Loucy (cell line): ENCODE data around the gene C17orf113.

Experiments used
- H2AFZ ChIP-seq: fragments of 200-600 bp; sonication (generic); 2 replicates; pipeline ENCODE4 v1.6.0; 2016; ENCODE audit warnings: antibody characterized with exemption, mild to moderate bottlenecking, low read length, moderate library complexity
- H3F3A ChIP-seq: fragments of 200-600 bp; 2 replicates; pipeline ENCODE4 v1.6.0; 2016; ENCODE audit warnings: antibody characterized with exemption, low read depth, mild to moderate bottlenecking
- H3K27me3 ChIP-seq: fragments of 200-600 bp; sonication (generic); 2 replicates; pipeline ENCODE4 v1.6.1; 2014; ENCODE audit warnings: low read length, mild to moderate bottlenecking; ENCODE audit not compliant: insufficient read depth, poor library complexity, severe bottlenecking
- H3K36me3 ChIP-seq: fragments of 200-600 bp; sonication (generic); 2 replicates; pipeline ENCODE4 v1.6.1; 2016; ENCODE audit warnings: low read length; ENCODE audit not compliant: insufficient read depth
- H3K4me1 ChIP-seq: fragments of 200-600 bp; sonication (generic); 2 replicates; pipeline ENCODE4 v1.5.1; 2014; ENCODE audit warnings: low read length, mild to moderate bottlenecking; ENCODE audit not compliant: insufficient read depth, poor library complexity, severe bottlenecking
- H3K4me2 ChIP-seq: fragments of 200-600 bp; sonication (generic); 2 replicates; pipeline ENCODE4 v1.6.0; 2014; ENCODE audit warnings: antibody characterized with exemption, low read length, low read depth, mild to moderate bottlenecking; ENCODE audit not compliant: poor library complexity, severe bottlenecking
- H3K4me3 ChIP-seq: fragments of 200-600 bp; sonication (generic); 2 replicates; pipeline ENCODE4 v1.5.1; 2014; ENCODE audit warnings: low read length, mild to moderate bottlenecking, mixed read lengths; ENCODE audit not compliant: poor library complexity, severe bottlenecking
- H3K79me2 ChIP-seq: fragments of 200-600 bp; sonication (generic); 2 replicates; pipeline ENCODE4 v1.6.1; 2014; ENCODE audit warnings: low read length; ENCODE audit not compliant: insufficient read depth
- H3K9ac ChIP-seq: fragments of 200-600 bp; sonication (generic); 2 replicates; pipeline ENCODE4 v1.6.0; 2014; ENCODE audit warnings: mild to moderate bottlenecking, low read depth, low read length, moderate library complexity; ENCODE audit not compliant: poor library complexity, severe bottlenecking
- H3K9me2 ChIP-seq: fragments of 200-600 bp; sonication (generic); replicated peaks from 2 replicates; pipeline ENCODE4 v1.6.1; 2016; ENCODE audit warnings: low read depth, low read length, mixed read lengths
- H3K9me3 ChIP-seq: fragments of 200-600 bp; sonication (generic); 2 replicates; pipeline ENCODE4 v1.6.1; 2014; ENCODE audit warnings: mild to moderate bottlenecking, antibody characterized with exemption, low read length, low read depth; ENCODE audit not compliant: insufficient read depth
- H4K20me1 ChIP-seq: fragments of 200-600 bp; sonication (generic); 2 replicates; pipeline ENCODE4 v1.6.0; 2014; ENCODE audit warnings: antibody characterized with exemption, low read length, mild to moderate bottlenecking; ENCODE audit not compliant: insufficient read depth, poor library complexity, severe bottlenecking
- EZH2phosphoT487 ChIP-seq: fragments of 200-600 bp; IDR thresholded peaks from 2 replicates; pipeline ENCODE4 v1.6.1; 2018; ENCODE audit warnings: antibody characterized with exemption, mild to moderate bottlenecking, moderate library complexity, borderline replicate concordance
- TF ChIP-seq, protein P1 (sequence below): fragments of 200-600 bp; sonication (generic); conservative IDR thresholded peaks from 2 replicates; pipeline ENCODE4 v1.5.1; 2014; ENCODE audit warnings: mild to moderate bottlenecking, antibody characterized with exemption, low read length

The C17orf113 gene

GRCh38 chr17:42052346-42052877, 2.0 kb upstream of the C17orf113 start:
- Histone ChIP-seq H4K20me1 (no peaks in the 10 kb centered on the region), H3K4me3 (no peak overlapping the region), H3K4me1 (peaks cover 6% of the 10 kb centered on the region), H3K27me3 (no peaks in the 10 kb centered on the region), H3F3A (no peaks in the 10 kb centered on the region), H3K9me3 (no peaks in the 10 kb centered on the region), H3K79me2 (no peaks in the 10 kb centered on the region), H2AFZ (no peak overlapping the region), H3K9ac (no peak overlapping the region), H3K9me2 (no peaks in the 10 kb centered on the region), H3K4me2 (no peak overlapping the region), H3K36me3 (no peaks in the 10 kb centered on the region)
- TF ChIP-seq EZH2phosphoT487, result no peak
- TF ChIP-seq, protein P1, sequence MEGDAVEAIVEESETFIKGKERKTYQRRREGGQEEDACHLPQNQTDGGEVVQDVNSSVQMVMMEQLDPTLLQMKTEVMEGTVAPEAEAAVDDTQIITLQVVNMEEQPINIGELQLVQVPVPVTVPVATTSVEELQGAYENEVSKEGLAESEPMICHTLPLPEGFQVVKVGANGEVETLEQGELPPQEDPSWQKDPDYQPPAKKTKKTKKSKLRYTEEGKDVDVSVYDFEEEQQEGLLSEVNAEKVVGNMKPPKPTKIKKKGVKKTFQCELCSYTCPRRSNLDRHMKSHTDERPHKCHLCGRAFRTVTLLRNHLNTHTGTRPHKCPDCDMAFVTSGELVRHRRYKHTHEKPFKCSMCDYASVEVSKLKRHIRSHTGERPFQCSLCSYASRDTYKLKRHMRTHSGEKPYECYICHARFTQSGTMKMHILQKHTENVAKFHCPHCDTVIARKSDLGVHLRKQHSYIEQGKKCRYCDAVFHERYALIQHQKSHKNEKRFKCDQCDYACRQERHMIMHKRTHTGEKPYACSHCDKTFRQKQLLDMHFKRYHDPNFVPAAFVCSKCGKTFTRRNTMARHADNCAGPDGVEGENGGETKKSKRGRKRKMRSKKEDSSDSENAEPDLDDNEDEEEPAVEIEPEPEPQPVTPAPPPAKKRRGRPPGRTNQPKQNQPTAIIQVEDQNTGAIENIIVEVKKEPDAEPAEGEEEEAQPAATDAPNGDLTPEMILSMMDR, result no peak

DNA sequence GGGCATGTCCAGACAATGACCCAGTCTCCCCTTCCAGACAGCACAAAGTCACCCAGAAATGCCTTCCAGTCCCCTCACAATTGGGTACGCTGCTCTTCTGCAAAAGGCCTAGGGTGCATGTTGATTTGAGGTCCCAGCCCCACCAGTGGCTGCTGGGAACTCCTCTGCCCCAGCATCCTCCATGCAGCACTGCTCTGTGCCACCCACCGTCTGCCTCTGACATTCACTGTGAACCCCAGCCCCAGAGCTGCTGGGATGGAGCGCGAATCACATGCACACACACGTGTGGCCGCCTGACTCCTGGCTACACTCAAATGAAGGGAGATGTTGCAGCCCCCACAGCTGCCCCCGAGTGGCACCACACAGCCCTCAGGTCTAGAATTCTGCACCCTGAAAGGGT, 1.2 kb upstream of the C17orf113 start:
- Histone ChIP-seq H3K4me1 (peaks cover 6% of the 10 kb centered on the region), H3K36me3 (no peaks in the 10 kb centered on the region), H3K9me3 (no peaks in the 10 kb centered on the region), H3K27me3 (no peaks in the 10 kb centered on the region), H3K9me2 (no peaks in the 10 kb centered on the region), H3K9ac (no peak overlapping the region), H4K20me1 (no peaks in the 10 kb centered on the region), H3K4me2 (no peak overlapping the region), H3K4me3 (no peak overlapping the region), H3F3A (no peaks in the 10 kb centered on the region), H2AFZ (no peak overlapping the region), H3K79me2 (no peaks in the 10 kb centered on the region)
- no peak for TF ChIP-seq EZH2phosphoT487
- TF ChIP-seq, protein P1, result no peak

GRCh38 chr17:42051013-42051400, 606 bp upstream of the C17orf113 start:
- Histone ChIP-seq H3K9ac (no peak overlapping the region), H3K4me2 (no peak overlapping the region)

More at GRCh38 chr17:42051013-42051400, 606 bp upstream of the C17orf113 start:
- no peaks in the 10 kb centered on the region for H3F3A ChIP-seq
- no peak for TF ChIP-seq EZH2phosphoT487
- TF ChIP-seq, protein P1, result no peak
- no peak overlapping the region for H3K4me3 ChIP-seq
- H3K36me3 ChIP-seq, result no peaks in the 10 kb centered on the region
- no peaks in the 10 kb centered on the region for H3K9me3 ChIP-seq
- no peaks in the 10 kb centered on the region for H3K79me2 ChIP-seq
- H3K4me1 ChIP-seq, result peaks cover 6% of the 10 kb centered on the region
- H3K9me2 ChIP-seq, result no peaks in the 10 kb centered on the region
- H2AFZ ChIP-seq, result no peak overlapping the region
- H4K20me1 ChIP-seq, result no peaks in the 10 kb centered on the region
- H3K27me3 ChIP-seq, result no peaks in the 10 kb centered on the region
